ENCODE measurements around the gene WDR82.

- no peak for TF ChIP-seq CTCF (IDR thresholded peaks at IDR 0.05; ENCODE audit: low read depth, low read length)
- no peak for TF ChIP-seq EZH2phosphoT487 (IDR thresholded peaks at IDR 0.05; ENCODE audit: low read depth)
Observed at GRCh38 chr3:52218937-52219650, 59.4 kb downstream of the WDR82 start.
